HG03565 (cell line): ENCODE results near the gene FAM131A.
"Not testable (repeated sequence)": the region's sequence is repeated elsewhere in the genome, so short reads cannot be mapped to it uniquely, and the experiment has no call there.

Source experiments
- ATAC-seq: cut with Tn5 transposase; IDR thresholded peaks from one replicate; pipeline ENCODE4 v1.9.1; 2021; ENCODE audit warnings: mild to moderate bottlenecking, moderate library complexity; ENCODE audit not compliant: unreplicated experiment

The FAM131A gene

GRCh38 chr3:184338511-184338945 is 1.1 kb downstream of the FAM131A start:
- no peak for ATAC-seq

DNA sequence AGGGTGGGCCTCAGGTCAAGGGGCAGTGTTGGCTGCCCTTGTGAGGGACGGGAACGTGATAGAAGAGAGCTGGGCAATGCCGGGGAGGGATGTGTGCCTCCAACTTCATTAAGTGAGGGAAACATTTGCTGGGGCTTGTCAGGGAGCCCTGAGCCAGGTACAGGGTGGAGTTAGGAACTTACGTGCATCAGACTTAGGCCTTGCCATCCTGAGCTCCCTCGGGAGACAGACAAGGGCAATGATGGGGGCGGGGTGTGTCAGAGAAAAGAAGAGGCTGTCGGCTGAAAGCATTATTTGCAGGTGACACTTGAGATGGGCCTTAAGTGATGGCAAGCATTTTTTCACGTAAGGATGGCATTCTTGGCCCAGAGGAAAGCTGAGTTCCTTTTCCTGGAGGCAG is 1.6 kb downstream of the FAM131A start:
- ATAC-seq: no peak

GRCh38 chr3:184339451-184340135 is 2.2 kb downstream of the FAM131A start:
- ATAC-seq: not testable (repeated sequence)

DNA sequence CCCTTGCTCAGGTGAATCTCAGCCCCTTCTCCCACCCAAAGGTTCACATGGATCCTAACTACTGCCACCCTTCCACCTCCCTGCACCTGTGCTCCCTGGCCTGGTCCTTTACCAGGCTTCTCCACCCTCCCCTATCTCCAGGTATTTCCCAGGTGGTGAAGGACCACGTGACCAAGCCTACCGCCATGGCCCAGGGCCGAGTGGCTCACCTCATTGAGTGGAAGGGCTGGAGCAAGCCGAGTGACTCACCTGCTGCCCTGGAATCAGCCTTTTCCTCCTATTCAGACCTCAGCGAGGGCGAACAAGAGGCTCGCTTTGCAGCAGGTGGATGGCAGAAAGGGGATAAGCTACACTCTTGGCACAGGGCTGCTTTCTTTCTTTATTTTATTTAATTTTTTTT is 4.5 kb downstream of the FAM131A start:
- no peak for ATAC-seq

DNA sequence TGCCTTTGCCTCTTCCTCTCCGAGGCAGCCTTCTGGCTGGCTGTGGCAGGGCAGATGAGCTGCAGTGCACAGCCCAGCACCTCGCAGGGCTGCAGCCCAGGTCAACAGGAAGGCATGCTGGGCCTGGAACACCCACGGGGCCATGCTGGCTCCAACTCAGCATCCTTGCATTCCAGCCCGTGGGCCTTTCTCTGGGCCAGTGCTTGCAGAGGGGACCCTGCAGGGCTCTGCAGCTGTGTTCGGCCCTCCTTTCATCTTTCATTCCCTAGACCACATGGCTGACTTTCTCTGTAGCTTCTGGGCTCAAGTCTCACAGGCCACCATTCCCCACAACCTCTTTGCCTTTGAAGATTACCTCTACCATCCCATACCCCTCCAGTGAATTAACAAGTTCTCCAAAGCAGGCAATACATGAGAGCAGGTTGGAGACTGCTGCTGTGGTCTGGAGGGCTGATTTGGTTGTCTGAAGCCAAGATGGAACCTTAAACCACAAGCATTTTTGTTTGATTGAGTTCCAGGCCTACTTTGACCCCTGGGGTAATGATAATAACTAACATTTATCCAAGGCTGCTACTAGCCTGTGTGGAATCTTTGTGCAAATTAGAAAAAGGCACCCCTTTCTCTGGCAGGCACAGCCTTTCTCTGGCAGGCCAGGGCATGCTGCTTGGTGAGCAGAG is 5.9 kb downstream of the FAM131A start:
- no peak for ATAC-seq

DNA sequence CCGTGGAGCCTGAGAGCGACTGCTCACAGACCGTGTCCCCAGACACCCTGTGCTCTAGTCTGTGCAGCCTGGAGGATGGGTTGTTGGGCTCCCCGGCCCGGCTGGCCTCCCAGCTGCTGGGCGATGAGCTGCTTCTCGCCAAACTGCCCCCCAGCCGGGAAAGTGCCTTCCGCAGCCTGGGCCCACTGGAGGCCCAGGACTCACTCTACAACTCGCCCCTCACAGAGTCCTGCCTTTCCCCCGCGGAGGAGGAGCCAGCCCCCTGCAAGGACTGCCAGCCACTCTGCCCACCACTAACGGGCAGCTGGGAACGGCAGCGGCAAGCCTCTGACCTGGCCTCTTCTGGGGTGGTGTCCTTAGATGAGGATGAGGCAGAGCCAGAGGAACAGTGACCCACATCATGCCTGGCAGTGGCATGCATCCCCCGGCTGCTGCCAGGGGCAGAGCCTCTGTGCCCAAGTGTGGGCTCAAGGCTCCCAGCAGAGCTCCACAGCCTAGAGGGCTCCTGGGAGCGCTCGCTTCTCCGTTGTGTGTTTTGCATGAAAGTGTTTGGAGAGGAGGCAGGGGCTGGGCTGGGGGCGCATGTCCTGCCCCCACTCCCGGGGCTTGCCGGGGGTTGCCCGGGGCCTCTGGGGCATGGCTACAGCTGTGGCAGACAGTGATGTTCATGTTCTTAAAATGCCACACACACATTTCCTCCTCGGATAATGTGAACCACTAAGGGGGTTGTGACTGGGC is 7.3 kb downstream of the FAM131A start:
- no peak for ATAC-seq

GRCh38 chr3:184345317-184346144 is 8.1 kb downstream of the FAM131A start:
- ATAC-seq: no peak

DNA sequence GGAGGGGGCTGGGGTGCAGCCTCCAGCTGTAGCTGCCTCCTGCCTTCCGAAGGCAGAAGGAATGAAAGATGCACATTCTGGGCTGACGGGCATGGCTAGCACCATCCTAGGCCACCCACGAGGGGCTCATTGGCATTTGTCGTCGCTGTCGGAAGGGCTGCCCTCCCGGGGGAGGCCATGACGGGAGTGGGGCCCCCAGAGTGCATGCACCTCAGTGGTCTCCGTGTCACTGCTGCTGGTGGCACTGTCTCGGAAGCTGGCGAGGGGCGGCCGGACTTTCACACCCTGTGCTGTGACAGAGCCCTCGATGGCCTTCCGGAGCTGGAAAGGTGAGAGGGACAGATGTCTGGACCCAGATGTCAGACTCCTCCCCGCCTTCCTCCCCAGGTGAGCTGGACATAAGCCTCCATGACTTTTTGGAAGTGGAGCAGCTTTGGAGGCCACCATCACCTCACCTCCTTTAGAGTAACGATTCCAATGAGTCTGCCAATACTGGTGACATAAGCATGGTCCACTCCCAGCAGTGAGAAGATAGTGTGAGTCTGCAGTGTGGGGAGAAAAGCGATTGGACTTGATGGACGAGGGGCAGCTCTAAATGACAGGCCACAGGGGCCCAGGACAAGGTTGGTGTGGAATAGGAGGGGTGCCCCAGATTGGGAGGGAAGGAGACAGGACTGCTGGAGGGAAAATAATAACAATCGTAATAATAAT is 9.2 kb downstream of the FAM131A start:
- no peak for ATAC-seq

- no peak for ATAC-seq
These were observed 10.1 kb downstream of the FAM131A start for GRCh38 chr3:184347321-184348056.

GRCh38 chr3:184348057-184348382 is 10.6 kb downstream of the FAM131A start:
- ATAC-seq: no peak

- ATAC-seq: no peak
These were observed 12.4 kb downstream of the FAM131A start for GRCh38 chr3:184349563-184350470.

DNA sequence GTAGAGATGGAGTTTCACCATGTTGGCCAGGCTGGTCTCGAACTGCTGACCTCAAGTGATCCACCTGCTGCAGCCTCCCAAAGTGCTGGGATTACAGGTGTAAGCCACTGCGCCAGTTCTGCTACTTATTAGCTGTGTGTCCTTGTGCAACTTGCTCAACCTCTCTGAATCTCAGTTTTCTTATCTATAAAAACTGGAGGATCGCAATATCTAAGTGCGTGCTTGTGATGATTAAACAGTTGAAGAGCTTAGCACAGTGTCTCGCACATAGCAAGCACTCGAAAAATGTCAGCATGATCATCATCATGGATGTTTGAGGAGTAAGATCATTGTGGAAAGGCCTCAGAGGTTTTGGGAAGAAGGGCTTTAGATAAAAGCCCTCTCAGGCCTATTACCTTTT is 13.2 kb downstream of the FAM131A start:
- no peak for ATAC-seq

DNA sequence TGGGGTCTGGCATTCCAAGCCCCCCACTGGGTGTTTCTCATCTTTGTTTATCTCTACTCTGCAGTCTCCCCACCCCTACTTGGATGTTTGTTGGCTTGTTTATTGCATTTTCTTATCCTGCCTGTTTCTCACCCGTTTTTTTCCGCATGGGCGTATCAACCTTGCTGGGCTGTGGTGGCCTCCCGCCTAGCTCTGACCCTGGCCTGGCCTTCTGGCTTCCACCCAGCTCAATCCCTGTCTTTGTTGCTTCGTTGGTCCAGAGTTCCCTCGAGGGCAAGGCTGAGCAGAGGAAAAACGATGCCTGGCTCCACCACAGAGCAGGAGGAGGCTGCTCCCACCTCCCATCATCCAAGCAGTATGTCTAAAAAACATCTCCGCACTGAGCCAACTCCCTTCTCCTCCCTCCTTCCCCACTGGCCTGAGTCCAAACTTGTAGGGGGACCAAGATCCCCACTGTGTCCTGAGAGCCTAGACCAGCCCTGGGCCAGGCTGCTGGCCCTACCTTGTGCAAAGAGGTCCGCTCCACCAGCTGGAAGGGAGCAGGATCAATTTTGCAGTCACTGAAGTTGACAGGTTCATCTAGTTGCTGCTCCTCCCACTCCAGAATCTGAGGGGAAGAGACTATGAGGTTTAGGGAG is 14.2 kb downstream of the FAM131A start:
- ATAC-seq: no peak

DNA sequence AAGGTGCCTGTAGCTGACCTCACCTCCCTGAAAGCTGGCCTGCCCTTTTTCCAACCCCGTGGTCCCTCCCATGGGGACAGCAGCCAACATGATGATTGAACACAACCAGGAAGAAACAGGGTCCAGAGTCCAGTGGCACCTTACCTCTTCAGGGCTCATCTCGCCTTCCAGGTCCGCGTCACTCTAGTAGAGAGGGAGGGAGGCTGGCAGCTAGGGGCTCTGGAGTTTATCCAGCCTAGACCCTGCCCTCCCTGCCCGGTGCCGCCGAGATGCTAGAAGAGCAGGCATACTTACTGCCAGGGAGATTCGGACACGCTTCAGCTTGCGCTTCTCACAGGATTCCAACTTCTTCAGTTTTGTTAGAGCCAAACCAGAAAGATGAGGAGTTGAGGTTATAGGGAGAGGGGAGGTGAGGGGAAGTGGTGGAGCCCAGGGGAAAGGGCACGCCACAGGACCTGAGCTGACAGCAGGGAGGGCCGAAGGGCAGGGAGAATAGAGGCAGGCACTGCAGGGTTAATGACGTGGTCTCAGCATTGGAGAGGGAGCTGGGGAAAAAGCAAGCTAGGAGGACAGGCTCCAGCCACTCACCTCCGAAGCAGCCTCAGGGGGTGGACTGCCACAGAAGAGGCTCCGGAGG is 14.9 kb downstream of the FAM131A start:
- no peak for ATAC-seq

- ATAC-seq: no peak
These were observed 15.6 kb downstream of the FAM131A start for GRCh38 chr3:184352897-184353545.

DNA sequence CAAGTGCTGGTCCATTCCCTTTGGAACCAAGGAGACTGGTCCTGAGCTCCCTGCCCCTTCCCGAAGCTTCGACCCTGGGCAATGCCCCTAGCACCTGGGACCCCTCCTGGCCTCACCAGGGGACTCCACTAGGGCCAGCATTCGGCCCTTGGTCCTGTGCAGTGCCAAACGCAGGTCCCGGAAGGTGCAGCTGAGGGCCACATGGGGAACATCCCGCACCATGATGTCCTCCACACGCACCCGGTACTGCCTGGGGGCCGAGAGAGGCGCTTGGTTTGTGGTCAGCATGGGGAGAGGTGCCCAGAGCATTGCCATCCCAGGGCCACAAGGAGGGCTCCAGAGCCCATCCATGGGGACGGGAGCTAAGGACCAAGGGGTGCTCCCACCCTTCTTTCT is 16.1 kb downstream of the FAM131A start:
- ATAC-seq: no peak

DNA sequence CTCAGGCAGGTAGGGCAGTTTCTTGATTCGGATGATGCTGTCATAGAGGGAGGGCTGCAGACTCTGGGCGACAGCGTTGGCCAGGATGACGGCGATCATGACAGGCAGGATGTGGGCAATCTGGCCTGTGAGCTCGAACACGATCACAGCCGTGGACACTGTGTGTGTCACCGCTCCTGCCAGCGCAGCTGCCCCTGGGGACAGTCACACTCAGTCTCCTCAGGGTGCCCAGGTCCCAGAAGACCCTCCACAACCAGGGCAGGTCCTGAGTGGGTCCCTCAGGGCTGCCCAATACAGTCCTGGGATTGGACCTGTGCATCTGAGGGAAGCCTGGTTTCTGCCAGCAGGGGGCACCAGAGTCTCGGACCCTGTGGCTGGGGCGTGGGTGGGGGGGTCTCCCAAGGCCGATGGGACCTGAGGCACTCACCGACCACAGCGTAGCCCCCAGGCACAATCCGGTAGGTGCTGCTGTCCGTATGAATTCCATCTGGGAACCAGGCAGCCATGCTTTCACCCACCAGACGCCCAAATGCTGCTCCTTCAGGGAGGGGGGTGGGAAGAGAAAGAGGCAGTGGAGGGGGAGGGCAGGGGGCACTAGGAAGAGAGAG is 16.8 kb downstream of the FAM131A start:
- ATAC-seq: no peak
